HG02642 (cell line): ENCODE data around the gene SPACA9.

ENCODE experiments used
- ATAC-seq: cut with Tn5 transposase; IDR thresholded peaks from one replicate; pipeline ENCODE4 v1.9.1; 2021; ENCODE audit warnings: mild to moderate bottlenecking; ENCODE audit not compliant: unreplicated experiment, poor library complexity

The SPACA9 gene

DNA sequence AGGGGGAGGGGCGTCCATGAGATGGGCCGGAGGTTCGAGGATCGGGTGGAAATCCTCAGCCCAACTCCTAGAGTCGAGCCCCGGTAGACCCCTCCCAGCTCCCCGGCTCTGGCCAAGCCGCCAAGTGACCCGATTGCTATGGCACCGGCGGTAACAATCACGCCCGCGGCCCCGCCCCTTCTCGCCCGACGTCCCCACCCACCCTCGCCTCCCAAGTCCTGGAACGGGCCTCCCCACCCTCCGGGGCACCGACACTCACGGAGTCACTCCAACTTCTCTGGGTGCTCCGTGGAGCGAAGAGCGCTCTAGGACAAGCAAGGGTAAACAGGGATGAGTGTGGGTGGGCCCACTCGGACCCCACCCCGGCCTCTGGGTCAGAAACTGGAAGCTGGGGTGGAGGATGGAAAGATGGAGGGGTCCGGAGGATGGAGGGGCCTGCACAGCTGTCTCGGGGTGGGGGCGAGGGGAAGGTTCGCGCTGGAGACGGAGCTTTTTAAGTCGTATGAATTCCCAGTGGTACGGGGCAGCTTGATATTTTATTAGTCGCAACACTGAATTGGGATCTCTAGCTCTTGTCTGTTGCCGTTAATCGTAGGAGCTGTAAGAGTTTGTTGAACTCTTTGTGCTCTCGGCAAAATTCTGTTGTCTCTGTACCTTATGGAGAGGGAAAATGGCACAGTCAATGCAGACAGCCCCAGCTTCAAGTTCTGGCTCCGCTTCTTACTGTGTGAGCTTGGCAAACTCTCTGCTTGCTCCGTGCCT, at the start of gene SPACA9:
Gene SPACA9 (plus strand): TSS at position 204 of the 762 bp plus-strand sequence. CDS start 5,050 bp downstream, outside the sequence.
- no peak for ATAC-seq

DNA sequence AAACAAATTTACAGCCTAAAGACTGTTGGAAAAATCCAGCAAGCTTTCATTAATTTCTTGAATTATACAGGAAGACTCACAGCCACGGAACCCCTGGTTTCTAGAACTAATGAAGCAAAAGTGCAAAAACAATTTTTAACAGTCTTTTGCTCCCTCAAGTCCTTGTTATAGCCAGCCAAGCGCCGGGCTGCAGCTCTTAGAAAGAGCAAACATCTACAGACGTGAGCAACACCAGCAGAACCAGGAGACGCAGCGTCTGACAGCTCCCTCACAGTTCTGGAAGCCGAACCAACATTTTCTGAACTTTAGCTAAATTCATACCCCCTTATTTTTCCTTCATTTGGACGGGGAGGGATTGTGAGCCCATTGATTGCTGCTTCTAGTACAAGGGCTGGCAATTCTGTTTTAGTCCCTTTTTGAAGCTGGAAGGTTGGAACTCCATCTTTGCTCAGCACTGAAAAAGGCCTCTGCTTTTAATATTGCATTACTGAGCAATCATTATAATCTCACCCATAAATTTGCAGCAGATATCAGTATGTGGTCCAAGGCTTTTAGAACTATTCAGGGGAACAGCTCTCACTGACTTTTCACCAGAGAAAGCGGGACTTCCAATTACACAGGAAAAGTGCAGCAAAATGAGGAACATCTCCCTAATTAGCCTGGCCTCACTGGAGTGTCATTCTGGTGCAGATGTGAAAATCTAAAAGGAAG, 46.4 kb upstream of the SPACA9 start:
- no peak for ATAC-seq

DNA sequence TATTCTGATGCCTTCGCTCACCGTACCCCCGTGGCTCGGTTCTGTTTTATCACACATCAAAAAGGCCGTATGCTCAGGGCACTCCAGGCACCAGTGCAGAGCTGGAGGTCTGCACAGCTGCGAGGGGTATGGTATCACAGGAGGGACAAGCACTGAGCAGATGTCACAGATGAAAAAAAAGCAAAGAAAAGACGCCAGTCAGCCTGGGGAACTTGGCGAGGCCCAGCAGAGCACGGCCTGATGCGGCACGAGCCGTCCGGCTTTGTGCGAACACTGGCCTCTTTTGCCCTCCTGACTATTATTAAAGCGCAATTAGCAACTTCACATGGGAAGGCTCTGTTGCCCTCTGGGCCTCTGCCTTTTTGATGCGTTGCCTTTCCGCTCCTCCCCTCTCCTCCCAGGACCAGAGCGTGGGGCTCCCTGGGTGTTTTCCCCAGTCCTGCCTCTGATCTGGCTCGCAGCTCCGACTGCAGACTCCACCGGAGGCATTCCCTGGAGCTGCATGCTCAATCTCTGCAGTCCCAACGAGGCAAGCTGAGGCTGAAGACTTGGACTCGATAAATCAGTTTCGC, 45.1 kb upstream of the SPACA9 start:
- ATAC-seq = no peak

DNA sequence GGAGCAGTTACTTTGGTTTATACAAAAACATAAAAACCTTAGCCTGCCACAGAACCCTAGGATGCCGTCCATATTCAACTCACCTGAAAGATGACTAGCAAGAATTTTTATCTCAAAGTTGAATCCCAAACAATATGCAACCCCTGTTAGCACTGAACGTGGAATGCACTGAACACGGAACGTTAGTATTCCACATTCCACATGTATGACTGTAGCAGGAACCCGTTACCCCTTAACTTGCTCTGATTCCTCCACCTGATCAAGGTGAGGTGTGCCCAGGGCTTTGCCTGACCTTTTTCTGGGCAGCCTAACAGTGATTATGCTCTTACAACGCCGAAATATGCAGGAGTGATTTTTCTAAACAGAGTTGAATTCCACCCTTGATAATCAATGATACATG, 44.4 kb upstream of the SPACA9 start:
- no peak for ATAC-seq

DNA sequence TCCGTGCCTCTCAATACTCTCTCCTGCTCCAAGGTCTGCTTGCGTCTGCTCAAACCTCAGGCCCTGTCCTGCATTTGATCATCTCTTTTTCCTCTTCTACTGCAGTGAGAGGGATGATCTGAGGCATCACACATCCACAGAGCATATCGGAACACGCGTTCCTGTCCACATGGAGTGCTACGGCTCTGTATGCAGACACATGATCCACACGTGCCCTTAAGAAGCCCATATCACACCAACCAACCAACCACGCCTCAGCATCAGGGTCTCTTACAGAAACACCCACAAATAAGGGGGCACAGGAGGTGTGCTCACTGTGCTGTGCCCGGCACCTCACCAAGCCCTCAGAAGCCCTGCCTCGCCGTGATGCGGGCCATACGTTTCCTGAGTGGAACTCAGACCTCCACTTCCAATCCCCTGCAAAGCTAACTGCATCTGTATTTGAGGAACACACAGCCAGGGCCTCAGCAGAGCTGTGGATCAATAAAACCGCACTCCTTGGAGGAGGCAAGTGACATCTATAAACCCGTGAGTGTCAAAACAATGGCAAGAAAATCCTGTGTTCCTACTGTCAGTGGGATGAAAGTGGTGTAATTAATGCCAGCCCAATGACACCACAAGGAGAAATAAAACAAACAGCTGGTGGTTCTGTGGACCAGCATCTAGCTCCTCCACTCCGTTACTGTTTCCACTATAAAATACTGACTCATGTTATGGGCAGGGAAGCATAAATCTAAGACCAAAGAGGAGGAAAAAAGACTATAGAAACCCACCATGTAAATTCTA, 41.0 kb upstream of the SPACA9 start:
- no peak for ATAC-seq

DNA sequence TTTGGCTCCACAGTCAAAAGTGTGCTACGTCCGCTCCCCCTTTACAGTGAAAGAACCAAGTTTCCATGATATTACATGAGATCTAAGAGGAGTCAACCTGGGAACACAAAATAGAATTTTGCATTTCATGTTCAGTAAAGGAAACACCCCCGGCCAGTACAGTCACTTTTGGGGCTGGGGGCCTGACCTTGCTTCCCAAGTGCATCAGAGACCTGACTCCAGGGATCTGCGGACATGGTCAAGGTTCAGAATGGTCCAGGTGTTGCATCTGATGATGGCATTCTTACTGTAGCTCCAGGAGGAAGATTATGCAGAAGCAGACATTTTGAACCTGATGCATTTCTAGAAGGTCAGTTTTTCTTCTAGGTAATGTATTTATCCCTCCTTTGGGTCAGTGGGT, 40.4 kb upstream of the SPACA9 start:
- ATAC-seq = no peak

DNA sequence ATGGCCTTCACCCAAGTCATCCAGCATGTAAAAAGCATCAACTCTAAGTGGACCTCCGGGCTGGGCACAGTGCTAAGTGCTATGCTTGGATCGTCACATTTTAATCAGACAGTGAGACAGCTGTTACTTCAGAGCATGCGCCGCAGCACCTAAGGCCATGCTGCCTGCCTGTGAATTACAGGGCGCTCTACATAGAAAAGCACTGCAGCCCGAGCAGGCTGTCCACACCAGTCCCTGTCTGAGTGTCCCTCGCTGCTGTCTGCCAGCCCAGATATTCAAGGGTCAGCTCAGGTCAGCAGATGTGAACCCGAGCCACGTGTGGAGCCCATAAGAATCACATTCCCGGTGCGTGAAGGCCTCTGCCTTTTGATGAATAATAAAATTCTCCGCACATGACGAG, 37.7 kb upstream of the SPACA9 start:
- no peak for ATAC-seq

DNA sequence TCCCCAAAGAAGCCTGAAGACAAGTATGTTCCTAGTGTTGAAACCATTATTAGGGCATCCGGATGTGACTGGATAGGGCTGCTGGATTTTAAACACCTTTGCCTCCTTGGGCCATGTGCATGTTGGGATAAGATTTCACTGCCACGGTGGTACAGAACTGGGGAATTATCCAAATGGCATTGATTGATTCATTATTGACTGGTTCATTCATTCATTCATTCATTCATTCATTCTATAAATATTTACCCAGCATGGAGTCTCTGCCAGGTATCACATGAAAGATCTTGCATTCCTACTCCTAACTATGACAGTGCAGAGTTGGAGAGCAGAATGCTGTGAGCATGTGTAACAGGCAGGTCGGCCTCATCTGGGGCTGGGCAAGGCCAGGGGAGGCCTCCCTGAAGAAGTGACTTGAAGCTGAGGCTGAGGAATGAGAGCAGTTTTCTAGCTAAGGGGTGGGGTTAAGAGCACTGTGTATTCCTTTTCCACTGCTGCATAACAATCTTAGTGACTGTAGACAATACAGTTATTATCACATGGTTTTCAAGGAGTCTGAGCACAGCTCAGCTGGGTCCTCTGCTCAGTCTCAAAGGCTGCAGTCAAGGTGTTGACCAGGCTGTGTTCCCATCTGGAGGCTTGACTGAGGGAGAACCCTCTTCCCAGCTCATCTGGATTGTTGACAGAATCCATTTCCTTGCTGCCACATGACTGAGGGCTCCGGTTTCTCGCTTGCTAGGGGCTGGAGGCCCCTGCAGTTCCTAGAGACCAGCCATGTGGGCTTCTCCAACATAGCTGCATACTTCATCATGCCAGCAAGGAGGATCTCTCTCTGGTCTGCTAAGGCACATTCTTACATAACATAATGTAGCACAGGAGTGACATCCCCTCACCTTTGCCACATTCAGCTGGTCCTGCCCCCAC, 36.3 kb upstream of the SPACA9 start:
- no peak for ATAC-seq

DNA sequence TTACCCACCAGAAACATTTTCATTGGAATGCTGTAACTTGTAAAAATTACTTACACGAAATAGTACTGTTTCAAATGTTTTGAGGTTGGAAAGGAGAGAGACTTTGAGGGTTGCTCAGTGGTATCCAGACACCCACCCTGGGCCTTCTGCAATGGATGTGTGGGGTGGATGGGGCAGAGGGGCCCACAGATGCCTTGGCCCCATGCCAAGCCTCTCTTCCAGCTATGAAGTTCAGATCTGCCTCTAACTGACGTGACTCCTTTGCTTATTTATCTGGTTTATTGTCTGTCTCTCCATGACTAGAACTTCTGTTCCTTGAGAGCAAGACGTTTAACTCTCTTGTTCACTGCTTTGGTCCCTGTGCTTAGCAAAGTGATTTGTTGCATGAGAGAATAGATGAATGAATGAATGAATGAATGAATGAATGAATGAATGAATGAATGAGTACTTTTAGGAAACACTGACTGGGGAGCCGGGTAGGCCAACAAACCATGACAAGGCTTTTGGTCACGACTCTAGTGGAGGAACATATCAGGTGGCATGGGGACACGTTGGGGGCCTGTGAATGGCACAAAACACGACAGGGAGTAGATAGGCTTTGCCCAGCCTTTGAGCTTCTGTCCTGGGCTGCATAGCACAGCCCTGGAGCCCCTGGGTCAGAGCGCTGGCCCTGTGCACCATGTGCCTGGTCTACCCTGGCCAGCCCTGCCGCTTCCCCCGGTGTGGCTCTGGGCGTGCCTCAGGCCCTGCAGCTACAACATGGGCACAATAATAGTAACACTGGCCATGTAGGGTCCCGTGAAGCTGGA, 32.4 kb upstream of the SPACA9 start:
- ATAC-seq = no peak

DNA sequence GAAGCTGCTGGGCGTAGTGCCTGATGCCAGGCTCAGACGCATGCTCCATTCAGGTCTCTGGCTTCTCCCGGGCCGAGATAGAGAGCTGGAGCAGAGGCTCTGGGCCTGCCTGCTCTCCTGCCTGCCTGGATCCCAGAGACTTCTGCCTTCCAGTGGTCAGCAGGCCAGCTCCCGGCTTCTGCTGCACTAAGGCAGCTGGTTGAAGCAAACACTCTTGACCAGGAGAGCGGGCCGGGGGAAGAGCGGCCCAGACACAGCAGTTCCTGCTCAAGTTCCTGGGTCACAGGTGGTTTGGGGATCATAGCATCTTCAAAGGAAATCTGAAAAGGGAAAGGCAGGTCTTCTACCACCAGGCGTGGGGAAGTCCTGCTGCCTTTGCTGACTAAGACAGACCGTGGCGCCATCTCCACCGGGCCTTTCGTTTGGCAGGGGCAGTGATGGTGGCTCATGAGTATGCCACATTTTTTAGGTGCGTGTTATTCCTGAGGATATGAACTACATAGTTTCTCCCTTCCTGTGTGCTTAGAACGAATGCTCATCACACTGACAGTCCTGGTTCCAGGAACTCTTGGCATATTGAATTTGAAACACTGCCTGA, 31.7 kb upstream of the SPACA9 start:
- no peak for ATAC-seq

DNA sequence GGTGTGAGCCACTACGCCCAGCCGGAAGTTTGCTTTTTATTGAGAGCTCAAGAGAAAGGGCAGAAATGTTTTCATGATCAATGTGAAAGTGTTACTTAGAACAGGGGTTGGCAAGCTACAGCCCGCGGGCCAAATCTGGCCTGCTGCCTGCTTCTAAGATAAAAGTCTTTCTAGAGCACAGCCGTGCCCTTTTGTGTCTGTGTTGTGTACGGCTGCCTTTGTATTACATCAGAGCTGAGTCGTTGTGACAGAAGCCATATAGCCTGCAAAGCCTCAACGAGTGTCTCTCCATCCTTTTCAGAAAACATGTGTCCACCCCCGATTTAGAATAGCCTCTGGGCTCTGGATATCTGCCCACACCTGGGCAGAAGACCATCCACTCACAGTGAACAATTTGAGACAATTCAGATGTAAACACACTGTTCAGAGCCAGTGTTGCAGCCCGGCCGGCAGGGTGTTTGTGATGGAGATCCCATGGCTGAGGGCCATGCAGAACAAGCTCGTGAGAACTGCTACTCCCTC, 29.5 kb upstream of the SPACA9 start:
- no peak for ATAC-seq

DNA sequence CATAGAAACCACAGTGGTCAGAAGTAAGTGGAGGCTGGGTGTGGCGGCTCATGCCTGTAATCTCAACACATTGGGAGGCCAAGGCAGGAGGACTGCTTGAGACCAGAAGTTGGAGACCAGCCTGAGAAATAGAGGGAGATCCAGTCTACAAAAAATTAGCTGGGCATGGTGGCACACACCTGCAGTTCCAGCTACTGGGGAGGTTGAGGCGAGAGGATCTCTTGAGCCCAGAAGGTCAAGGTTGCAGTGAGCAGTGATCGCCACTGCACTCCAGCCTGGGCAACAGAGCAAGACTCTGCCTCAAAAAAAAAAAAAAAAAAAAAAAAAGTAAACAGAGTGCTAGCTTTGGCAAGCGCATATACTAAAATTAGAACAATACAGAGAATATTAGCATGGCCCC, 25.2 kb upstream of the SPACA9 start:
- ATAC-seq = no peak

DNA sequence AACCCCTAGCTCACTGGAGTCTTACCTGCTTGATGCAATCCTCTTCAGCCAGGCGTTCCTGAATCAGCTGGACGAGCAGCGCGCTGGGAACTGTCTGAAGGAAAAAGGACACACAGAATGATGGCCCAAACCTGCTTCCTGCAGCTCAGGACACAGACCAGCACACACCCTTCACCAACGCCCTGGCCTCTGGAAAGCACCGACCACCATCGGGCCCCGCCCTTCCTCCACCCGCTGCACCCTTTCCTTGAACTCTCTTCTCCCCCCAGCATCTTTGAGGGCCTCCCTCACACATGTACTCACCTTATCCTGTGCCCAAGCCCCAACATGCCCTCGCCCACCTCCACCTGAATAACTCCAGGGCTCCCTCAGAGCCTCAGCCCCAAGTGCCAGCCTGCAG, 23.9 kb upstream of the SPACA9 start:
- no peak for ATAC-seq

DNA sequence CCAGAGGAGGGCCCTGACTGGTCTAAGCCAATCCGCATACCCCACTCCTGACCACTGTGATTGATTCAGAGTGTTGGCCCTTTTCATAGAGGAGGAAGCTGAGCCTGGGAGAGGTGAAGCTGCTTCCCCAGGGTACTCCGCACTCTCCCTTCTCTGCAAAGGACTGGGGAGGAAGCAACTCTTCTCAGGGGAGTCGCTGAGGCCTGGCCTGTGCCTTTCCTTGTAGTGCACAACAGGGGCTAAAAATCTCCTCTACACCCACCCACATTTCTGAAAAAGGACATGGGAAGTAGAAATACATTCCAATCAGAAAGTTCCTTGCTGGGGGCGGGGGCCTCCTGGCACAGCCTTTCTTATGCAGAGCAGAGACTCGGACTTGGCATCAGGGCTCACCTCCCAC, 22.8 kb upstream of the SPACA9 start:
- ATAC-seq = no peak

DNA sequence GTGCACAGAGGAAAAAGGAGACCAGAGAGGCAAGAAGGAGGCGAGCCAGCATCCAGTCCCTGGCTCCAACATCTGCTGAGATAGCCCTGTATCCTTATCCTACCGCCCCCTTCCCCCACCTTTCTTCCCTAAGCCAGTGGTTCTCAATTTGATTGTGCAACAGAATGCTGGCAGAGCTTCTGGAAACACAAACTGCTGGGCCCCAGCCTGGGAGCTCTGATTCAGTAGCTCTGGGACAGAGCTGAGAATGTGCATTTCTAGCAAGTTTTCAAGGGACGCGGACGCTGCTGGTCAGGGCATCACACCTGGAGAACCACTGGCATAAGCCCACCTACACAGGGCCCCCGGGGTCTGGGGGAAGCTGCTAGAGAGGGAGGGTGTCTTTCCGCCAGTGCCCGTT, 21.7 kb upstream of the SPACA9 start:
- no peak for ATAC-seq

DNA sequence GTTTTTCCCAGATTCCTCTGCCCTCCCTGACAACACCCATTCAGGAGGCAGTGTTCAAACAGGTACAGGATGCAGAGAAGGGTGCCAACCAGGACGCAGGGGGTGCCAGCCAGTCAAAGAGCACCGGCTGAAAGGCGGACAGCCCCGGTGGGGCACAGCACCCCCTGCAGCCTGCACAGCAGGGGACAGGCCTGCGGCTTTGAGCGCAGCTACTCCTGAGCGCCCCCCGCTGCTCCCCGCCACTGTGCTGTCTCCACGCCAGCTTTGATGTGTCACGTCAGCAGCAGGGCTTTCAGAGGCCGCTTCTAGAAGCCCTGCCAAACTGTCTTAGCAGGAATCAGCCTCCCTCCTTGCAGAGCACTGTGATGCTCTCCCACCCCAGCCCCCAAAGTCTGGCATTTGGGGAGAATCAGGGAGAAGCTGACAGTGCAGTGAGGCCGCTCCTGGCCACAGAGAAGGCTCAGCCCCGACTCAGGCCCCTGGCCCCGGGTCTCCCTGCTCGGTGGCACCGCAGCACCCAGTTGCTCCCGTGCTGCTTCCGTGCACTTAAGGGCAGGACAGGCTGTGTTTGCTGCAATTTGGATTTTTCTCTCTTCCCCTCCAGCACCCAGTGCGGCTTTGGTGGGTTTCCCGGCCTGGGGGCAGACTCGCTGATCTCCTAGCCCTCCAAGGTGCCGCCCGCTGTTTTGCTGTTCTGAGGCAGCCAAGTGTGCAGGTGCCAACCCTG, 20.9 kb upstream of the SPACA9 start:
- ATAC-seq = no peak

DNA sequence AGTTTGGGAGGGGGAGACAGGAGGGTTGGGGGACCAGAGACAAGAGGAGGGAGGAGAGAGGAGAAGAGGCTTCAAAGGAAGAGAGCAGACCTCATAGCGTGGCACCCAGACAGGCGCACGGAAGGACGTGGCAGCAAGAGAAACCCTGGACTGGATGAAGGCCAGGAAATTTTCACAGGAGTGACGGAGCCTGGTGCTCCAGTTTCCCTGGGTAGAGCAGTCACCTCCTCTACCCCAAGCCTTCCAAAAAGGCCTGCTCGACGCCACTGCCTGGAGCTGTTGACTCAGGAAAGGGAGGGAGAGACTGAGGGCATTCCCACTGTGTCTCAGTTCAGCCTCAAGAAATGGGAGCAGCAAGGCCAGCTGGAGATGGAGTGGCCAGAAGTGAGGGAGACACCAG, 19.9 kb upstream of the SPACA9 start:
- ATAC-seq = no peak

DNA sequence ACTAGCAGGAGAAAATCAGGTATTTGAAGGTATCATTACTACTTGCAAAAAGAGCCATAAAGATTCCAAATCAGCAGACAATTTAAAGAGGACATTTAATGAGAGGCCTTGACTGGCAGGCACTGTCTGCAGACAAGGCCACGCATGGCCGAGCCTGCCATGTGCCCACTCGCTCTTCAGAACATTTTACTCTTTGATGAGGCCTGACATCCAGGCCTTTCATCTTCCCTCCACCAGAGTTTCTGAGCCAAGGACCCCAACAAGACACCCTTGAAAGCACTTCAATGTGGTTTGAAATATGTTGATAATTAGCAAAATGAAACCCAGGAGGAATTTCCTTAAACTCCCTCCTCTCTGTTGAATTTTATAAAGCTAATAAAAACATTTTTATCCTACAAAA, 17.0 kb upstream of the SPACA9 start:
- no peak for ATAC-seq
